MV-4-11 (cell line): Measurements from ENCODE around the gene SCGB1A1.
"Not testable (repeated sequence)": the region's sequence is repeated elsewhere in the genome, so short reads cannot be mapped to it uniquely, and the experiment has no call there.

ENCODE experiments used
- DNase-seq: peaks from one replicate; lab custom pipeline; 2025; lab: John Stamatoyannopoulos, UW

Gene SCGB1A1

DNA sequence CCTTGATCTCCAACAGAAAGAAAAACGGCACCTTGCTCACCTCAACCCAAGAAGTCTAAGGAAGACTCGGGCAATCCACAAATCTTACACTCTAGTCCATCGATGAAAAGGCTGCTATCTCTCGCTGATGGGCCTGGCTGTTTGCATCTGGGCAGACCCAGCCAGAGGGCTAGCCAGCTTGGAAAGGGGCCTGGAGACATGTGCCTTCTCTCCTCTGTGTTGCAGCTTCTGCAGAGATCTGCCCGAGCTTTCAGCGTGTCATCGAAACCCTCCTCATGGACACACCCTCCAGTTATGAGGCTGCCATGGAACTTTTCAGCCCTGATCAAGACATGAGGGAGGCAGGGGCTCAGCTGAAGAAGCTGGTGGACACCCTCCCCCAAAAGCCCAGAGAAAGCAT lies 3.2 kb downstream of the SCGB1A1 start:
- DNase-seq, result no peak

DNA sequence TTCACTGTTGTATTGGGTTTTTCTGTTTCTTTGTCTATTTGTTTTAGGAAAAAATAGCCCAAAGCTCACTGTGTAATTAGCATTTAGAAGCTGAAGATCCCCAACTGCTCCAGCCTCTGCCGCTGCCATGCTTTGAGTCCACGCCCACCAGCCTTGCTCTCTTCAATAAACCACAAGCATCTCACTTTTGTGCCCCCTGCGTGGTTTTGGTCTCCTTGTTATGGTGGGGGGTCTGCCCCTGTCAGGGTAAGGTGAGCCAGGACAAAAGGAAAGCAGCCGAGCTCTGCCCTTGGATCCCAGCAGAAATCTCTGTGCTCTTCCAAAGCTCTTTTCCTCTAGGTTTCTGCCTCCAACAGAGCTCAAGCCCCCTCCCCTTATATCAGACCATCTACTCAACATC lies 4.2 kb downstream of the SCGB1A1 start:
- no peak for DNase-seq

DNA sequence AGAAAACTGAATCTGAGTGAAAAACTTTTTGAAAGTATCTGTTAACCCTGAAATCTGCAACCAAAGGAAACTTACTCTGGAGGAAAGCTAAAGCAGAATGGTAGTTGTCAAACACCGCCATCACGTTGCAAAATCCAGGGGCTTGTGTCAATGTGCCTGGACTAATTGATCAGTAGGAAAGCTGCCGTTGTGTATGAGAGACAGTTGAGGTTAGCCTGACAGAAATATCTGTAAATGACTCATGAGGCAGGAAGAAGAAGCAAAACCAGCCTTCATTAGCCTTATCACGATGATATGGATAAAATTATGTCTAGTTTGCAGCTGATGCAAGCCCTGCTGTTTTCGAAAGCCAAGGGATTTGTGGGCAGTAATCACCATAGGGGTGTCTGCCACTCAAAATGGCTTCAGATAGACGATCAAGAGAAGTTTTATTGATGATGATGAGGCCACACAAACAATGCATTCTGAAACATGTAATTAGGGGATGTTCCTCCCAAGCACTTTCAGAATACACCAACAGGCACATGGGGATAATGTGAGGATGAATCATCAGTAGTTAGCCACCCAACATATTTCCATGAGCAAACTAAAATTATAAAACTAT lies 8.9 kb downstream of the SCGB1A1 start:
- DNase-seq, result peak; percentile 95

DNA sequence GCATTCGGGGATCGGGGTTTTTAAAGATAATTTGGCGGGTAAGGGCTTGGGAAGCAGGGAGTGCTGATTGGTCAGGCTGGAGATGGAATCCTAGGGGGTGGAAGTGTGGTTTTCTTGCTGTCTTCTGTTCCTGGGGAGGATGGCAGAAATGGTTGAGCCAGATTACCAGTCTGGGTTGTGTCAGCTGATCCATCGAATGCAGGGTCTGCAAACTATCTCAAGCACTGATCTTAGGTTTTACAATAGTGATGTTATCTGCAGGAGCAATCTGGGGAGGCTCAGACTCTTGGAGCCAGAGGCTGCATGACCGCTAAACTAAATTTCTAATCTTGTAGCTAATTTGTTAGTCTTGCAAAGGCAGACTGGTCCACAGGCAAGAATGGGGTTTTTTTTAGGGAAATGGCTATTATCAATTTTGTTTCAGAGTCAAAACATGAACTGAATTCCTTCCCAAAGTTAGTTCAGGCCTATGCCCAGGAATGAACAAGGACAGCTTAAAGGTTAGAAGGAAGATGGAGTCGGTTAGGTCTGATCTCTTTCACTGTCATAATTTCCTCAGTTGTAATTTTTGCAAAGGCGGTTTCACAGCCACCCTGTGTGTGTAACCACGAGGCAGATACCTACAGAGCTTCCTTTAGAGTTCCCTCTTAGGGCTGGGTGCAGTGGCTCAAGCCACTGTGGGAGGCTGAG lies 10.2 kb downstream of the SCGB1A1 start:
- no peak for DNase-seq

DNA sequence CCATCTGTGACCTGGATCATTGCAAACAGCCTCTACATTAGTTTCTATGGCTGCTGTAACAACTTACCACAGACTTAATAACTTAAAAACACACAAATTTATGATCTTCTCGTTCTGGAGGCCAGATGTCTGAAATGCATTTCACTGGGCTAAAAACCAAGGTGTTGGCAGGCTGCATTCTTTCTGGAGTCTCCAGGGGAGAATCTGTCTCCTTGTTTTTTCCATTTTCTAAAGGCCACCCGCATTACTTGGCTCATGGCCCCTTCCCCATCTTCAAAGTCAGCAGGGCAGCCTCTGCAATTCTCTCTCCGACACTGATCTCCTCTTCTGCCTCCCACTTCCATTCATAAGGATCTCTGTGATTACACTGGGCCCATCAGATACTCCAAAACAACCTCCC lies 11.6 kb downstream of the SCGB1A1 start:
- DNase-seq, result no peak

DNA sequence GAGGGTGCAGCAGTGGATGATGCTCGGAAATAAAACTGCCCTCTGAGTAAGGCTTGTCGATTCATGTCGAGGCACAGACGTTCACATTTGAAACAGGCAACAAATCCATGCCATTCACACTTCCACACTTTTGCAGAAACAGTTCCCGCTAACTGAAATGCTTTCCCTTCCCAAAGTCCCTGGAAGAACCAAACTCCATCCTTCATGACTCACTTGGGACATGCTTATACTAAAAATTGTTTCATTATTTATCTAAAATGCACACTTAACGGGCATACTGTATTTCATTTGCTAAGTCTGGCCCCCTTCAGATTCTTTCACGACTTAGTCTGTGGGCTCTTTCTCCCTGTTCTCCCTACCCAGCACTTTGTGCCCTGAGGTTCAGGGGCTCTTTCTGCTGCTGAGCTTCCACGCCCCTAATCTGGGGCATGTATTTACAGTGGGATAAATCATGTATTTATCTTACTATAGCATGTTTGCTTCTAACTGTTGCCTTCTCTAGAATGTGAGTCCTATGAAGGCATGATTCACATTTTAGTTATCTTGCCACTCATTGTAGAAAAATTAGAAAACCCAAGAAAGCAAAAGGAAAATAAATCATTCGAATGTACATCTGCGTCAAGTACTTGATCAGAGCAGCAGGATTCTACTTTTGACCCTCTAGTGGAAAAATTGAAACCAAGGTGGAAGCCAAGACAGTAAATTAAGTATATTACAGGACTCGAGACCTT lies 12.5 kb downstream of the SCGB1A1 start:
- DNase-seq, result no peak

DNA sequence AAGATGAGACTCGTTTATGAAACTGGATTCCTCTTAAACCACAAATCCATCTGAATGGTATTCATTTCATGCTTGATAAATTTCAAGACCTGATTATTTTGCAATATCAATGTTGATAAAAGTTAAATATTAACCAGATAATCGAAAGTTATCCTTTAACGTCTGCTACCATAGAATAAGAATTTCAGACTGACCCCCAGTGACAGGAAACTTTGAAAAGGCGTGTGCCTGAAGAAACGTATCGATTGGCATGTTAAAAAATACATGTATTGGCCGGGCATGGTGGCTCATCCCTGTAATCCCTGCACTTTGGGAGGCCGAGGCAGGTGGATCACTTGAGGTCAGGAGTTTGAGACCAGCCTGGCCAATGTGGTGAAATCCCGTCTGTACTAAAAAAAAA lies 13.9 kb downstream of the SCGB1A1 start:
- DNase-seq, result no peak

DNA sequence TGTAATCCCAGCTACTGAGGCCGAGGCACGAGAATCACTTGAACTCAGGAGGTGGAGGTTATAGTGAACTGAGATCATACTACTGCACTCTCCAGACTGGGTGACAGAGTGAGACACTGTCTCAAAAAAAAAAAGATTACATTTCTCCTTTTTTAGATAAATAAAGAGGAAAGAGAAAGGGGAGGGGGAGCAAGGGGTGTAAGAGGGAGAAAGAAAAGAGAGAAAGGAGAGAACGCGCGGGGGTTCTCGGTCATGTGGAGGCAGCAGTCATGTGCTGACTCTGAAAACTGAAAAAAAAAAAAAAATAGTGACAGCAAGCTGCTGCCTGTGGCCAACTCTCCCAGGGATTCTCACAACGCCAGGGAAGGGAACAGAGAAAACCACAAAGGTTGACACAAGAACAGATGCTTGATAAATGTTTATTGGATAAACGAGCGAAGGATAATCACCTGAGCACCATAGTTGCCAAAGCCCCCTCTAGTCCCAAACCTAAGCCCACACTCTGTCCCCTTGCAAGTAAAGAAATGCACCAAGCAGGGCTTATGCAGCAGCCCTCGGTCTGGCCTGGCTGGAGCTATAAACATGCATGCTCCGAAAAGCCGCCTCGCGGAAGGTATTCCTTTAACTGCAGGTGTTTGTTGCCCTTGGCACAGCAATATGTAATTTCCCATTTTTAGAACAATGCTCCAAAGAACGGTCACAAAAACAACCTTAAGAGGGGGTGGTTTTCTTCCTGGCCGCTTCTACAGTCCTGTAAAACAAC lies 14.5 kb downstream of the SCGB1A1 start:
- DNase-seq, result no peak

DNA sequence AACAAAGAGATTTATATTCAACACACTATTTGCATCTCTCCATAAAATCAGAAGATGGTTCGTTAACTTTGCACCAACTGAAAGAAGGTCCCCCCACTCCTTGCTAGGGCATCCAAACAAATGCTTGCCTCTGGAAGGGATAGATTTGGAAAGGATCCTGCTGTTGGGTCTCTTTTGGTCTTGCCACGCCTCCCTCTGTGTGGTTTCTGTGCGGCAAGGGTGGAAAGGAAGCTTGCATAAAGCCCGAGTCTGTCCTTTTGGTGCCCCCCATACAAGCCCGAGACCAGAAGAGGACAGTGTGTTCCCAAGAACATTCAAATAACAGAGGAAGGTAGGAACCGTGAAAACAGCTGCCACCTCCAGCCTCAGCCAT lies 15.1 kb downstream of the SCGB1A1 start:
- DNase-seq, result peak; percentile 68

DNA sequence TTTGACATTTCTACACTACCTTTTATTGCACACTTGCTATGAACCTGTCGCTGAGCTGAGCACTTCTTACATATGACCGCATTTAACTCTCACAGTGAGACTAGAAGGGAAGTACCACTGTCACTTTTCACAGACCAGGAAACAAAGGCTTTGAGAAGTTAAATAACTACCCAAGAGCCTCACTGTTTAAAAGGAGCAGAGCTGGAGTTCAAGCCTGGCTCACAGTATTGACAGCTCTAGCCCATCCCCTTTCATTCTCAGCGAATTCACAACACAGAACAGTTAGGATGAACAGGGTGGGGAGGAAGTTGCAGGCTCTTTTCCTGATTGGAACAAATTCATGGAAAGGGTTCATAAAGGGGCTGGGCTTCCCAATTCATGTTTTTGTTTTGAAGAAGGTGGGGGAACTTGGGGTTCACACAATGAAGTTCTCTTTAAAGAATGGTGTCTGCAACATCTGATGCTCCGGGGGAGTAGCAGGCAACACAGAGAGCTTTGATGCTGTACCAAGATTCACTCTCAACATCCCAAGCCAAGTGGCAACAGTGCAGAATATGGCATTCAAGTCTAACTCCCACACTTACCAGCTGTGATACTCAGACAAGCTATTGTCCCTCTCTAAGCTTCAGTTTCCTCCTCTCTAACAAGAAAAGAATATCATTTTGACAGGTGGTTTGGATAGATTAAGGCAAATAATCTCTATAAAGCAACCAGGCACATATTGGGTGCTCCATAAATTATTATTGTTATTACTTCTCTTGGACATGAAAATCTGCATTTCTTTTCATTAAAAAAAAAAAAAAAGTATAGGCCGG lies 17.2 kb downstream of the SCGB1A1 start:
- peak; percentile 77 for DNase-seq

DNA sequence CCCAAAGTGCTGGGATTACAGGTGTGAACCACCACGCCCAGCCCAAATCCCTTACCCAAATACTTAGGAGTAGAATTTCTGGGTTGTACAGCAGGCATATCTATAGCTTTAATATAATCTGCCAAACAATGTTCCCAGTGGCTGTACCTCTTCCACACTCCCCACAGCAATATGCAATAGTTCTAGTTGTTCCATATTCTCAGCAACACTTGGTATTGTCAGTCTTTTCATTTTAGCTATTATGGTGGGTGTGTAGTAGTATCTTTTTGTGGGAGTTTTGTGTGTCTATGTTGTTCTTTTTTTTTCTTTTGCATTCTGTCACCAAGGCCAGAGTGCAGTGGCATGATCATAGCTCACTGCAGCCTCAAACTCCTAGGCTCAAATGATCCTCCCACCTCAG lies 18.8 kb downstream of the SCGB1A1 start:
- no peak for DNase-seq

DNA sequence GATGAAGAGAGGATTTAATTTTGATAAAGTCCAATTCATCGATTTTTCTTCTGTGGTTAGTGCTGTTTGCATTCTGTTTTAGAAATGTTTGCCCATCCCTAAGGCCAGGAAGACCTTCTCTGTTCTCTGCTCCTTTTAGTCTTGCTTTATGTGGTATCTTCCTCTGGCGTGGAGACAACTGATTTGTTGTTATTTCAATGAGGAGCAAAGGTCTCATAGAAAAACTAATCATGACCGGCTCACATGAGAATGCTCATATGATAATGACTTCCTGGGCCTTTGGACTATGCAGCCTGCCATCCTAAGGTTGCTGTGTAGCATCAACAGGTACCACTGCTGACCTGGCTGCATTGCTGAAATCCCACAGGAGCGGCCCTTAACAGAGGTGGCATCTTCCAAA lies 19.8 kb downstream of the SCGB1A1 start:
- no peak for DNase-seq

DNA sequence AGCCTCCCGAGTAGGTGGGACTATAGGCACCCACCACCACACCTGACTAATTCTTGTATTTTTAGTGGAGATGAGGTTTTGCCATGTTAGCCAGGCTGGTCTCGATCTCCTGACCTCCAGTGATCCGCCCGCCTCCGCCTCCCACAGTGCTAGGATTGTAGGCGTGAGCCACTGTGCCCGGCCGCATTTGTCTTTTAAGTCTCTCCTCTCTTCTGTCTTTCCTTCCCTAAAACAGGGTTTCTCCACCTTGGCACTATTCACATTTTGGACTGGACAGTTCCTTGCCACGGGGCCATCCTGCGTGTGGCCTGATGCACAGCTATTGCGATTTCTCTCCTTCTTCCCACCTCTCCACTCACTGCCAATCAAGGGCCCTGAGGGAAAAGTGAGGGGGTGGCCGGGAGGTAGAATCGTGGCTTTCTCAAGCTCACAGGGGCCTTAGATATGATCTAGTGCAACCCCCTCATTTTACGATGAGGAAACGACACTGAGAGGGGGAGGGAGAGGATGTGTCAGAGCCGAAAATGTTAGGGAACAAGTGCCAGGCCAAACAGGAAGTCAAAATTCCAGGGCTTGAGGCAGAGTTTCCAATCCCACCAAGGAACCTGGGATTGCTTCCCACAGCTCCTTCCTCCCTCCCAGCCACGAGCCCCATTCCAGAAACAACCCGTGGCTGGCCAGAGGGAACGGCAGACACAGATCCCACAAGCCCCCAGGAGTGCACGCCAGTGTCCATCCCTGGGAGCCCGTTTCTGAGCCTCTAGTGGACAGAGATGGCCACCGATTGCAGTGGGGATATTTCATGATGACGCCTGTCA lies 21.2 kb downstream of the SCGB1A1 start:
- peak; percentile 45 for DNase-seq

DNA sequence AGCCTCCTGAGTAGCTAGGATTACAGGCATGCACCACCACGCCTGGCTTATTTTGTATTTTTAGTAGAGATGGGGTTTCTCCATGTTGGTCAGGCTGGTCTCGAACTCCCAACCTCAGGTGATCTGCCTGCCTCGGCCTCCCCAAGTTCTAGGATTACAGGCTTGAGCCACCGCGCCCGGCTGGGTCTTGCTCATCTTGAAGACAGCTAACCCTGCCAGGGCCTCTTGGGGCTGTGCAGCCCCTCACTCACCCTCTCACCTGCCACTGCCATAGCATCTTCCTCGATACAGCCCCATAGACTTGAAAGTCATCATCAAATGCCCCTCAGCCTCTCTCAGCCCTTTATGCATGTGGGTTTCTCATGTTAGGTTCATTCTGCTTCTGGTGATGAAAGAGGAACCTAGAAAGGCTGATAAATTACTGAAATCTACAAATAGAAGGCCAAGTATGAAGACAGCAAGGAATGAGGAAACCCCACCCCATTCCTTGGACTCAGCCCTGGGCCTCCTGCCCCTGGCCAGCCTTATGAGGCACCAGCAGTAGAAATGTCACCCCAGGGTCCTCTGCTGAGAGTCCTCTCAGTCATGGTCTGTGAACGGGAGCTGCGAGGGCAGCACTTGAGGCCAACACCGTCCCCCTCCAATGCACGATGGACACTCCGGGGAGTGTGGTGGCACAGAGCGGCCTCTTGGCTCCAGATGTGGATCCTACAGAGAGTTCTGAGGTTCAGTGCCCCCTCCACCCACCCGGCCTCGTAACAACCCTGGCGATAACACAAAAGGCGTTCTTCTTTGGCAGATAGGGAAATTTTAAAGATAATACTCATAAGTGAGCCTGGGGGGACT lies 24.8 kb downstream of the SCGB1A1 start:
- peak; percentile 90 for DNase-seq

DNA sequence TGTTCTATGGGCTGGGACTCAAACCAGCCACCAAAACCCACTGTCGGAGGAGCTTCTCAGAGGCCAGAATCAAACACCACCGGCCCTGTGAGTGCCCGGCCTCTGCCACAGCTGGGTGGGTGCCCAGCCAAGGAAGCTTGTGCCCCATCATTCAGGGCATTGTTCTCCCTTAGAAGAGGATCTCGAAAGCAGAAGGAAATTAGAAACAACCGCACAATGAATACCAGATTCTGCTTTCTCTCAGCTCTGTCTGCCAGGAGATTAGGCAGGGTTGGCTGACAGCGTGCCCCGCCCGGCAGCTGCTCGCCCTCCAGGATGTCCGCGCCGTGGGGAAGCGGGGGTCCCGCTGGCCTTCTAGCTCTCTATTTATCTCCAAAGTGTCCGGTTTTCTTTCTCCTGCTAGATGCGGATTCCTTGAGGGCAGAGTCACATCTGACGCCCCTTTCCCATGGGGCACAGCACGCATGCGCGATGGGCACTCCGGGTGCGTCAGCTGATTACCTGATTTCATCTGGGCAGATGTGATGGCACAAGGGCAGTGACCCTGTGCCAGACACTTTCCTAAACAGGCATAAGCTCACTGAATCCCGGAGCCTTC lies 25.5 kb downstream of the SCGB1A1 start:
- peak; percentile 95 for DNase-seq

DNA sequence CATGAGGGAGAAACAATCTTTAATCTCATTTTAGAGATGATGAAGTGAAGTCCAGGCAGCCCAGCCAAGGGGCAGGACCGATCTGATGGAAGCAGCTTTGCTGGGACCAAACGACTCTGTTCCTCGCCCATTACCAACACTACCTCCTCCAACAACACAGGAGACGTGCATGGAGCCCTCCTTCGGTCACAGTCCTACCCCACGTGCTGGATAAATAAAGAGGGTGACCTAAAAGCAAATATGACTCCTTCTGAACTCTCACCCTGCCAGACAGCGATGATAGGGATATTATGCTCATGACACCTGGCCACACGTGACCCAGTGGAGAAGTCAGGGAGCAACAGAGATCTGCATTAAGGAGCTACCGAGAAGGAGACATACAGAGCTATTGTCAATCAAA lies 26.0 kb downstream of the SCGB1A1 start:
- DNase-seq, result no peak

DNA sequence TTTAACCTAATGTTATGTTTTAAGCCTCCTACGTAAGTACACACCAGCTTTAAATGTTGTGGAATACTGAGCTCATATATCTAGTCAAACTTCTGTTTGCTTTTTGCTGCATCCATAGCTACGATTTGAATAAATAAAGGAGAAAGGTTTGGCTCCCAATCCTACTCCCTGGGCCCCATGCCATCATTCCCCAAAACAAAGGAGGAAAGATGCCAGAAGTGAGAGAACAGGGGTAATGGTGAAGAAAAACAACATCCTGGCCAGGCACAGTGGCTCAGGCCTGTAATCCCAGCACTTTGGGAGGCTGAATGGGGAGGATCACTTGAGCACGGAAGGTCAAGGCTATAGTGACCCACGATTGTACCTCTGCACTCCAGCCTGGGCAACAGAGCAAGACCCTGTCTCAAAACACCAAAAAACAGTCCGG lies 26.5 kb downstream of the SCGB1A1 start:
- no peak for DNase-seq

DNA sequence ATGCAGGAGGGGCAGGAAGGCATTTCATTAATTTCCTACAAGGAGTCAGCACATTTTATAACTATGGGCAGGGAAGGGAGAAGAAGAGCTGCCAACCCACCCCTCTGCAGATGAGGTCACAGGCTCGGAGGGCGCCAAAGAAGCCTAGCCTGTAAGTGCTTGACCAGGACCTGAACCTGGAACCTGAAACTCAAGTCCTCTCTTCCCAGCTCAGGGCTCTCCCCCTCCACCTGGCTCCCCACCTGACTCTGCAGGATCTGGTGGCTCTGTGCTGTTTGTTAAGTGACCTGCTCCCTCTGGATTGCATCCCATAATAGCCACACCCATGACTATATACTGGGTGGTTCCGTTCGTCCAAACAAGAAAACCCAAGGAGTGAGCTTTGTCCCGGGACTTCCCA lies 27.3 kb downstream of the SCGB1A1 start:
- DNase-seq, result no peak

DNA sequence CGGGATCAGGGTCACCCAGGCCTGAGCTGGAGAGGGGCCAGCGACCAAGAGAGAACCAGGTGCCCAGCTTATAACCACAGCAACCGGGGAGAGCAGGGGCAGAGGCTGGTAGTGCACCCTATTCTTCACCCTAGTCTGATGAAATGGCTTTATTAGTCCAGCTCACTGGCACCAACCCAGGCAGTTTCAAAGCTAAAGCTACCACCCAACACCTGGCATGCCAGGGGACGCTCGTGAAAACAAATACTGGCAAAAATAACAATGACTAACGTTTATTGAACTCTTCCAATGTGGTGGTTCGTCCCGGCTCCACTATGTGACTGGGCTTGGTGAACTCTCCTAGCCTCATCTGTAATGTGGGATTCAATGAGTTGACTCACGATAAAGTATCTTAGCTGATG lies 30.6 kb downstream of the SCGB1A1 start:
- peak; percentile 10 for DNase-seq

DNA sequence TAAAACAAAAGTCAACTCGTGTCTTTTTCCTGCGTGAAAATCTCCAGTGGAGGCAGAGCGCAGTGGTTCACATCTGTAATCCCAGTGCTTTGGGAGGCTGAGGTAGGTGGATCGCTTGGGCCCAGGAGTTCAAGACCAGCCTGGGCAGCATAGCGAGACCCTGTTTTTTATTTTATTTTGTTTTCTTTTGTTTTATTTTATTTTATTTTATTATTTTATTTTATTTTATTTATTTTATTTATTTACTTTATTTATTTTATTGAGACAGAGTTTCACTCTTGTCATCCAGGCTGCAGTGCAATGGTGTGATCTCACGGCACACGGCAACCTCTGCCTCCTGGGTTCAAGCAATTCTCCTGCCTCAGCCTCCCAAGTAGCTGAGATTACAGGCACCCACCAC lies 31.1 kb downstream of the SCGB1A1 start:
- DNase-seq, result not testable (repeated sequence)
